Type B pancreatic cell (in vitro differentiated cells): ENCODE data around the gene KIF16B. TPM values are rescaled to one million over a fixed set of nuclear protein-coding genes. Genes with fewer than 3 reads are reported as not detected.

Experiments used
- DNase-seq: peaks from one replicate; pipeline ENCODE4 v3.0.0; 2021; ENCODE audit warnings: mixed read lengths; ENCODE audit not compliant: unreplicated experiment; ENCODE audit errors: extremely low spot score
- H3K27ac Mint-ChIP-seq: 2 replicates; pipeline ENCODE4 v1.8.0; 2021; ENCODE audit warnings: mild to moderate bottlenecking, mixed read lengths
- H3K27me3 Mint-ChIP-seq: 2 replicates; pipeline ENCODE4 v1.8.0; 2021; ENCODE audit warnings: mixed read lengths
- H3K36me3 Mint-ChIP-seq: 2 replicates; pipeline ENCODE4 v1.8.0; 2021; ENCODE audit warnings: mixed read lengths
- H3K4me1 Mint-ChIP-seq: one replicate; pipeline ENCODE4 v1.8.0; 2021; ENCODE audit warnings: mixed read lengths; ENCODE audit not compliant: unreplicated experiment
- H3K4me3 Mint-ChIP-seq: 2 replicates; pipeline ENCODE4 v1.8.0; 2021; ENCODE audit warnings: mild to moderate bottlenecking, mixed read lengths
- H3K9me3 Mint-ChIP-seq: 2 replicates; pipeline ENCODE4 v1.8.0; 2021; ENCODE audit warnings: mixed read lengths
- total RNA-seq: library from RNA; stranded (reverse); gene quantifications from 2 replicates; pipeline ENCODE4 v1.2.1, GENCODE V29; 2021; ENCODE audit warnings: low replicate concordance
- TF ChIP-seq, protein P1 (sequence below): fragments of 200-600 bp; sonication (generic); conservative IDR thresholded peaks from 2 replicates; pipeline ENCODE4 v1.5.0; 2021; ENCODE audit warnings: antibody characterized with exemption, mild to moderate bottlenecking

Gene KIF16B
- total RNA-seq, 1 donor from 2014 or later, result 10.3 TPM

DNA sequence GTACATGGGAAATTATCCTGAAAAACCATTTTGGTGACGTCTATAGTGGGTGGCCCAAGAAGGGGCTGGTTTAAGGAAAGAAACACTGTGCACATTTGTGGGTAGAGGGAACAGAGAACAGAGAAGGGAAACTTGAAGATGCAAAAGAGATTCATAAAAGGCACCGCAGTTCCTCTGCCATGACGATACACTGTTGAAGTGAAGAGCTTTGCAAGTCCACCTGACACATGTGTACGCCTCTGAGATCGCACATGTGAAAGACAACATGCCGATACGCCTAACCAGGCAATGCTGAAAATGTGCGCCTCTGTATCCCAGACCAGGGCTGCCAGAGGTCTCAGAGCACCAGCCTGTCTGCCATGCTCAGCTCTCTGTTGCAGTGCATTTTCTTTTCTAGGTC lies 180.9 kb downstream of the KIF16B start:
- H3K36me3 Mint-ChIP-seq, result peaks cover 4% of the 10 kb centered on the region
- no peak for DNase-seq
- no peaks in the 10 kb centered on the region for H3K27me3 Mint-ChIP-seq
- H3K9me3 Mint-ChIP-seq, result no peaks in the 10 kb centered on the region
- no peak overlapping the region for H3K27ac Mint-ChIP-seq
- TF ChIP-seq, protein P1, sequence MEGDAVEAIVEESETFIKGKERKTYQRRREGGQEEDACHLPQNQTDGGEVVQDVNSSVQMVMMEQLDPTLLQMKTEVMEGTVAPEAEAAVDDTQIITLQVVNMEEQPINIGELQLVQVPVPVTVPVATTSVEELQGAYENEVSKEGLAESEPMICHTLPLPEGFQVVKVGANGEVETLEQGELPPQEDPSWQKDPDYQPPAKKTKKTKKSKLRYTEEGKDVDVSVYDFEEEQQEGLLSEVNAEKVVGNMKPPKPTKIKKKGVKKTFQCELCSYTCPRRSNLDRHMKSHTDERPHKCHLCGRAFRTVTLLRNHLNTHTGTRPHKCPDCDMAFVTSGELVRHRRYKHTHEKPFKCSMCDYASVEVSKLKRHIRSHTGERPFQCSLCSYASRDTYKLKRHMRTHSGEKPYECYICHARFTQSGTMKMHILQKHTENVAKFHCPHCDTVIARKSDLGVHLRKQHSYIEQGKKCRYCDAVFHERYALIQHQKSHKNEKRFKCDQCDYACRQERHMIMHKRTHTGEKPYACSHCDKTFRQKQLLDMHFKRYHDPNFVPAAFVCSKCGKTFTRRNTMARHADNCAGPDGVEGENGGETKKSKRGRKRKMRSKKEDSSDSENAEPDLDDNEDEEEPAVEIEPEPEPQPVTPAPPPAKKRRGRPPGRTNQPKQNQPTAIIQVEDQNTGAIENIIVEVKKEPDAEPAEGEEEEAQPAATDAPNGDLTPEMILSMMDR, result no peak
- no peak overlapping the region for H3K4me3 Mint-ChIP-seq
- H3K4me1 Mint-ChIP-seq, result peaks cover 6% of the 10 kb centered on the region

DNA sequence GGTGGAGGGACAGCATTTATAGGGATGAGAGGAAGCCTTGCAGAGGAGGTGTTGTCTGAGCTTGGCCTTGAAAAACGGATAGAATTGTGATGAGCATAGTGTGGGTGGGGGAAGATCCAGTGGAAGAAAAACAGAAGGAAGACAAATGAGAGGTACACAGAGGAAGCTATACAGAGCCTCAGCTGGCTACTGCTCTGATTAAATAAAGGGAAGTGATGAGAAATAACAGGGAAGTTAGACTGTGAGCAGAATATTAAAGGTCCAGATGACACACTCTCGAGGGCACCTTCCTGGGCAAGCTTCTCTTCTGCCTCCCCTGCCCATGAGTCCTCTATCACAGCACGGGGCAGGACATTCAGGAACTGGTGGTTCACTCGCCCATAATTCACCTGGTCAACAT lies 182.3 kb downstream of the KIF16B start:
- no peak overlapping the region for H3K4me3 Mint-ChIP-seq
- TF ChIP-seq, protein P1, result no peak
- H3K4me1 Mint-ChIP-seq, result peaks cover 6% of the 10 kb centered on the region
- peaks cover 4% of the 10 kb centered on the region for H3K36me3 Mint-ChIP-seq
- no peaks in the 10 kb centered on the region for H3K9me3 Mint-ChIP-seq
- no peak overlapping the region for H3K27ac Mint-ChIP-seq
- H3K27me3 Mint-ChIP-seq, result no peaks in the 10 kb centered on the region
- DNase-seq, result no peak

DNA sequence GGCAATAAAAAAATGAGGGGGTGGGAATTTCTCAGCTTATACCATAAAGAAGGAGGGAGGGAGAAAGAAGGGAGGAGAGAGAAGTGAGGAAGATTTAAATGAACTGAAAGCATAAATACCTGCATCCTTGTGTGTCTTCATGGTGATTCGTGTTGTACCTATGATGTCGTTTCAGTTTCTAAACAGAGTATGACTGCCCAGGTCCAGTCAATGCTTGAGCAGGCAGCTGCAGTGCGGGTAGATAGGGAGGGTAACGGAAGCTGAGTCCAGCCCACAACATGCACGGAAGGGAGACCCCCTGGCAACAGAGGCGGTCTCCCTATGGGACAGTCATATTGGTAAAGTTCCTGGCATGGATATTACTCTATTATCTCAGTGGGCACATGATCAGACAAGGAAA lies 184.5 kb downstream of the KIF16B start:
- Mint-ChIP-seq H3K4me1 (peaks cover 6% of the 10 kb centered on the region), H3K36me3 (peaks cover 4% of the 10 kb centered on the region), H3K4me3 (no peak overlapping the region), H3K9me3 (no peaks in the 10 kb centered on the region), H3K27ac (no peak overlapping the region), H3K27me3 (no peaks in the 10 kb centered on the region)
- DNase-seq, result no peak
- TF ChIP-seq, protein P1, result no peak

DNA sequence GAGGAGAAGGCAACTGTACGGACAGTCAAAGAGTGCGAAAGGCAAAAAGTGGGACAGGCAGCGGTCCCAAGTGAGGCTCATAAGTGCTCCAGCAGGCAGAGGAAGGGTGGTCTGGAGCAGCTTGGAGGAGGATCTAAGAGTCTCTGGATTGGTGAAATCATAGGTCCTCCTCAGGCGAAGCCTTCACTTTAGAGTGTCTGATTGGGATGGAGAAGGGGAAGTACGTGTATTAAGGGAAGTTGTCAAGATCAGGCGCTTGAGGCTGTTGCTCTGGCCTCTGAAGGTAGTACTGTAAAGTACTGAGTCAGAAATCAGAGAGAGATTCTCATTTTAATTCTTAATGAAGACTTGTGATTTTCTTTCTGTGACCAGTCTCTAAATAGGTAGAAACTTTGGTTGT lies 185.6 kb downstream of the KIF16B start:
- no peak overlapping the region for H3K4me3 Mint-ChIP-seq
- TF ChIP-seq, protein P1, result no peak
- no peak overlapping the region for H3K27ac Mint-ChIP-seq
- H3K9me3 Mint-ChIP-seq, result no peaks in the 10 kb centered on the region
- peaks cover 4% of the 10 kb centered on the region for H3K36me3 Mint-ChIP-seq
- no peak for DNase-seq
- H3K27me3 Mint-ChIP-seq, result no peaks in the 10 kb centered on the region
- peaks cover 6% of the 10 kb centered on the region for H3K4me1 Mint-ChIP-seq

DNA sequence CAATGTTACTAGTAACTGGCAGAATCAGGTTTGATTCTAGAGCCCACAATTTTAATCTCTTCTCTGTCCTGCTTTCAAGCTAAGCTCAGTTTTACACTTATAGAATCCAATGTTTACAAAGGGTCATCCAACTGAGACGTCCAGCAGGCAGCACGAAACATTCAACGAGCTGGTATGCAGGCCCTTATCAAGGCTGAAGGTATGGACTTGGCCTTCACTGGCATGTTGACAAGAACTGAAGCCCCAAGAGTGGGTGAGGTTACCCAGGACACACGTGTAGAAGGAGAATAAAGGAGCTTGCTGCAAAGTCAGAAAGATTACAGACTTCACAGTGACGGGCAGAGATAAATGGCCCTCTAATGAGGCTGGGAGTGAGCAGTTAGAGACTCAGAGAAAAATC lies 187.4 kb downstream of the KIF16B start:
- Mint-ChIP-seq H3K36me3 (peaks cover 4% of the 10 kb centered on the region), H3K9me3 (no peaks in the 10 kb centered on the region), H3K27ac (no peak overlapping the region), H3K27me3 (no peaks in the 10 kb centered on the region), H3K4me1 (peaks cover 5% of the 10 kb centered on the region), H3K4me3 (no peak overlapping the region)
- no peak for DNase-seq
- TF ChIP-seq, protein P1, result no peak

DNA sequence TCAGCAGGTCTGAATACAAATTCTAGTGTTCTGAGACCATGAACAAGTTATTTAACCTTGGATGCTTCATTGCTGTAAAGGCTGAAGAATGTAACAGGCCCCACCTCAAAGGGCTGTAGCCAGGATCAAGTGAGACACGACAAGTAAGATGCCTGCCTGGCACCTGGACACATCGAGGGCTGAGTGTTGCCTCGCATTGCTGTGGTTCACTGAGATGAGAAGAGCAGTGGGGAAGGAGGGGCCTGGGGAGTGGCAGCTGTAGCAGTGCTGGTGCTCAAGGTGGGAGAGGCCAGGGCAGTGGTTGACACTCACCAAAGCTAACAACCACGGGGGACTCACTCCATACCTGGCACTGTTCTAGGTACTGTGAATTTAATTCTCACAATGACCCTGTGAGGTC lies 187.8 kb downstream of the KIF16B start:
- no peak overlapping the region for H3K27ac Mint-ChIP-seq
- no peak overlapping the region for H3K4me3 Mint-ChIP-seq
- H3K4me1 Mint-ChIP-seq, result peaks cover under 1% of the 10 kb centered on the region
- peaks cover under 1% of the 10 kb centered on the region for H3K36me3 Mint-ChIP-seq
- no peak for DNase-seq
- no peaks in the 10 kb centered on the region for H3K9me3 Mint-ChIP-seq
- TF ChIP-seq, protein P1, result no peak
- H3K27me3 Mint-ChIP-seq, result no peaks in the 10 kb centered on the region
